ENCODE data around the gene GPAT2.
"Not testable (repeated sequence)": the region's sequence is repeated elsewhere in the genome, so short reads cannot be mapped to it uniquely, and the experiment has no call there.

GRCh38 chr2:96062483-96062882 is 27.8 kb upstream of the GPAT2 start:
- TF ChIP-seq, protein P1, sequence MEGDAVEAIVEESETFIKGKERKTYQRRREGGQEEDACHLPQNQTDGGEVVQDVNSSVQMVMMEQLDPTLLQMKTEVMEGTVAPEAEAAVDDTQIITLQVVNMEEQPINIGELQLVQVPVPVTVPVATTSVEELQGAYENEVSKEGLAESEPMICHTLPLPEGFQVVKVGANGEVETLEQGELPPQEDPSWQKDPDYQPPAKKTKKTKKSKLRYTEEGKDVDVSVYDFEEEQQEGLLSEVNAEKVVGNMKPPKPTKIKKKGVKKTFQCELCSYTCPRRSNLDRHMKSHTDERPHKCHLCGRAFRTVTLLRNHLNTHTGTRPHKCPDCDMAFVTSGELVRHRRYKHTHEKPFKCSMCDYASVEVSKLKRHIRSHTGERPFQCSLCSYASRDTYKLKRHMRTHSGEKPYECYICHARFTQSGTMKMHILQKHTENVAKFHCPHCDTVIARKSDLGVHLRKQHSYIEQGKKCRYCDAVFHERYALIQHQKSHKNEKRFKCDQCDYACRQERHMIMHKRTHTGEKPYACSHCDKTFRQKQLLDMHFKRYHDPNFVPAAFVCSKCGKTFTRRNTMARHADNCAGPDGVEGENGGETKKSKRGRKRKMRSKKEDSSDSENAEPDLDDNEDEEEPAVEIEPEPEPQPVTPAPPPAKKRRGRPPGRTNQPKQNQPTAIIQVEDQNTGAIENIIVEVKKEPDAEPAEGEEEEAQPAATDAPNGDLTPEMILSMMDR (conservative IDR thresholded peaks at IDR 0.05; ENCODE audit: low read depth, low read length), result not testable (repeated sequence)
- not testable (repeated sequence) for TF ChIP-seq EZH2 (IDR thresholded peaks at IDR 0.05; ENCODE audit: low read length, unreplicated experiment)
